ENCODE results near the gene NF1. TPM values are rescaled to one million over a fixed set of nuclear protein-coding genes. Genes with fewer than 3 reads are reported as not detected.

Gene NF1
- total and polyA plus RNA-seq, 3 donors from 2014 or later = 60.6 to 99.0 (median 97.6) TPM

DNA sequence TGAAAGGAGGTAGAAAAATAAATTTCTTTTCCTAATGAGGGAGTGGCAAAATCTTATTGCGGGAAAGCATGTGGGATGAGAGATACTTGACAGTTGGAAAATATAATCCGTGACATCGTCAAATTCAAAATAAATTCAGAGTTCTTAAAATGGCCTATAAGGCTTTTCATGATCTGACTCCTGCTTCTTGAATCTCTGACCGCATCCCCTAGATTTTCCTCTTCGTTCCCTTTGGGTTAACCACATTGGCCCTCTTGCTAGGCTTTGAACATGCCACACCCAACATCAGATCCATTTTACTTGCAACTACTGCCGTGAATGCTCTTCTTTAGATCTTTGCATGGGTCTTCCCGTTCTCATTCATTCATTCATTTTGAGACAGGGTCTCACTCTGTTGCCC, 50.1 kb downstream of the NF1 start:
- Histone ChIP-seq H3K4me3 (no peak overlapping the region), H3K27me3 (no peaks in the 10 kb centered on the region), H3K9me3 (no peaks in the 10 kb centered on the region), H3K4me1 (peaks cover 15% of the 10 kb centered on the region), H3K36me3 (ENCODE audit: low read depth, missing control alignments) (no peaks in the 10 kb centered on the region), H3K27ac (no peak overlapping the region)
- intact Hi-C loops (cut with DNase I; ENCODE audit: low total_unique reads) = no loop called here
- 78 to 80% methylated on average over 7 of the region's 7 CpGs for WGBS, 2 donors
- no peak for DNase-seq
- TF ChIP-seq POLR2A (IDR thresholded peaks at IDR 0.05) = no peak
- TF ChIP-seq, protein P1, sequence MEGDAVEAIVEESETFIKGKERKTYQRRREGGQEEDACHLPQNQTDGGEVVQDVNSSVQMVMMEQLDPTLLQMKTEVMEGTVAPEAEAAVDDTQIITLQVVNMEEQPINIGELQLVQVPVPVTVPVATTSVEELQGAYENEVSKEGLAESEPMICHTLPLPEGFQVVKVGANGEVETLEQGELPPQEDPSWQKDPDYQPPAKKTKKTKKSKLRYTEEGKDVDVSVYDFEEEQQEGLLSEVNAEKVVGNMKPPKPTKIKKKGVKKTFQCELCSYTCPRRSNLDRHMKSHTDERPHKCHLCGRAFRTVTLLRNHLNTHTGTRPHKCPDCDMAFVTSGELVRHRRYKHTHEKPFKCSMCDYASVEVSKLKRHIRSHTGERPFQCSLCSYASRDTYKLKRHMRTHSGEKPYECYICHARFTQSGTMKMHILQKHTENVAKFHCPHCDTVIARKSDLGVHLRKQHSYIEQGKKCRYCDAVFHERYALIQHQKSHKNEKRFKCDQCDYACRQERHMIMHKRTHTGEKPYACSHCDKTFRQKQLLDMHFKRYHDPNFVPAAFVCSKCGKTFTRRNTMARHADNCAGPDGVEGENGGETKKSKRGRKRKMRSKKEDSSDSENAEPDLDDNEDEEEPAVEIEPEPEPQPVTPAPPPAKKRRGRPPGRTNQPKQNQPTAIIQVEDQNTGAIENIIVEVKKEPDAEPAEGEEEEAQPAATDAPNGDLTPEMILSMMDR (IDR thresholded peaks at IDR 0.05) = no peak

DNA sequence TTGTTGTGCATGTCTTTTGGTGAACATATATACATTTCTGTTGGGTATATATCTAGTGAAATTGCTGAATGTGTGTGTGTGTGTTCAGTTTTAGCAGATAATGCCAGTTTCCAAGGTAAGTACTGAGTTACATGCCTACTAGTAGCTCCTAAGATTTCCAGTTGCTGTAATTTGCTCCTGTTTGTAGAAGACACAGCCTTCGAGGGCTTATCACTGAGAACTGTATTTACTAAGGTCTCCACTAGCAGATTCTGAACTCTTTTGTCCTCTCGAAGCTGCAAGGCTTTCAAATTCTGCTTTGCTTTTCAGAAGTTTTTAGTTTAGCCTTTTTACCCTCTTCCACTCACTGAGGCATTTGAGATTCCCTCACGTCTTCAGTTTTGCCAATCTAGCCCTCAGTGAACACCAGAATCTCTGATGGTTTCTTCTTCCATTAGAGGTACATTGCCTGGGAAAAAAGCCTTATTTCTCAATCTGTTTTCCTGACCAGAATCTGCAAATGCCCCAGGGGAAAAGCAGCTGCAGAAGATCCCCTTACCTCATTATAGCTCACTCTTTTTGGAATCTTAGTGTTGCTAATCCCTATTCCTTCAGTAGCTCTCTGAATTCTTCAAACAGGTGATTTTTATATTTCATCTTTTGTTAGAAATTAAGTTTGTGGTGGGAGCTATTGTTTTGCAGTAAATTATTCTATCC, 52.9 kb downstream of the NF1 start:
- intact Hi-C loops (cut with DNase I; ENCODE audit: low total_unique reads) = no loop called here
- DNase-seq = no peak
- WGBS, 2 donors = 56 to 58% methylated on average over 3 of the region's 3 CpGs
- Histone ChIP-seq H3K4me3 (no peak overlapping the region), H3K9me3 (no peaks in the 10 kb centered on the region), H3K27ac (no peak overlapping the region), H3K36me3 (ENCODE audit: low read depth, missing control alignments) (no peaks in the 10 kb centered on the region), H3K27me3 (no peaks in the 10 kb centered on the region), H3K4me1 (peaks cover 7% of the 10 kb centered on the region)
- TF ChIP-seq, protein P1 (IDR thresholded peaks at IDR 0.05) = no peak
- no peak for TF ChIP-seq POLR2A (IDR thresholded peaks at IDR 0.05)

DNA sequence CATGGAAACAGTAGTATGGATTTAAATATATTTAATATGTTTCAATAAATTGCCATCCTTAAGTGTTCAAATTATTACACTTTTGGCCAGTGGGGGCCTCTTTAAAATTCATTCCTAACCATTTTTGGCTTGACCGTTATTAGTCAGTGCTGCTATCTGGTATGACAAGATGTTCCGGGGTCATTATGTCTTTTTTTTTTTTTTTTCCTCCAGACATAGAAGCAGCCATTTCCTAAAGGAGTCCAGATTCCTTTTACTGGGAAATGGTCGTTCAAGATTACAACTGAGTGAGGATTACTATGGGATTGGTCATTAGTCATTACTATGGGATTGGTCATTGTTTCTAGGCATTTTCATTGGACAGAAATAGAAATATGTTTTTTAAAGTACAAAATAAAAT, 53.4 kb downstream of the NF1 start:
- H3K36me3 ChIP-seq (ENCODE audit: low read depth, missing control alignments) = no peaks in the 10 kb centered on the region
- DNase-seq = no peak
- H3K4me3 ChIP-seq = no peak overlapping the region
- intact Hi-C loops (cut with DNase I; ENCODE audit: low total_unique reads) = no loop called here
- no peaks in the 10 kb centered on the region for H3K9me3 ChIP-seq
- WGBS, 2 donors = 47 to 51% methylated on average over 3 of the region's 3 CpGs
- H3K4me1 ChIP-seq = peaks cover 7% of the 10 kb centered on the region
- TF ChIP-seq, protein P1 (IDR thresholded peaks at IDR 0.05) = no peak
- TF ChIP-seq POLR2A (IDR thresholded peaks at IDR 0.05) = no peak
- no peak overlapping the region for H3K27ac ChIP-seq
- no peaks in the 10 kb centered on the region for H3K27me3 ChIP-seq

DNA sequence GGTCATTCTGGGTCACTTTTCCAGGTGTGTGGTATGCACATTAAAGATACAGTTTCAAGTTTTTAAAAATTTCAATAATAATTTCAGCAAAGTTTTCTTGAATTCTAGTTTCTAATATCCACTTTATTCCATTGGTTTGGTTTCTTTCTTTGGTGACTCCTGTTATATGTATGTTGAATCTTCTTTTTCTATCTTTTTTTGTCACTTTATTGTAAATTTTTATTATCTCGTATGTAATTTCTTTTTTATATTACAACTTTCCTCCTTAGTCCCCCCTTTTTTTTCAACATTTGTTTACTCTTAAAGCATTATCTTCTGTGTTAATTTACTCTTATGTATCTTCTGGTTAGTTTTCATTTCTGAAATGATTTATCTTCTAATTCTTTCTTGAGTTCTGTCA, 57.5 kb downstream of the NF1 start:
- Histone ChIP-seq H3K4me1 (peaks cover 7% of the 10 kb centered on the region), H3K27ac (no peak overlapping the region), H3K36me3 (ENCODE audit: low read depth, missing control alignments) (no peaks in the 10 kb centered on the region), H3K27me3 (no peaks in the 10 kb centered on the region), H3K9me3 (no peaks in the 10 kb centered on the region), H3K4me3 (no peak overlapping the region)
- WGBS, 2 donors = 86 to 97% methylated on average over 1 of the region's 1 CpG
- intact Hi-C loops (cut with DNase I; ENCODE audit: low total_unique reads) = no loop called here
- DNase-seq = no peak
- TF ChIP-seq, protein P1 (IDR thresholded peaks at IDR 0.05) = no peak
- TF ChIP-seq POLR2A (IDR thresholded peaks at IDR 0.05) = no peak

DNA sequence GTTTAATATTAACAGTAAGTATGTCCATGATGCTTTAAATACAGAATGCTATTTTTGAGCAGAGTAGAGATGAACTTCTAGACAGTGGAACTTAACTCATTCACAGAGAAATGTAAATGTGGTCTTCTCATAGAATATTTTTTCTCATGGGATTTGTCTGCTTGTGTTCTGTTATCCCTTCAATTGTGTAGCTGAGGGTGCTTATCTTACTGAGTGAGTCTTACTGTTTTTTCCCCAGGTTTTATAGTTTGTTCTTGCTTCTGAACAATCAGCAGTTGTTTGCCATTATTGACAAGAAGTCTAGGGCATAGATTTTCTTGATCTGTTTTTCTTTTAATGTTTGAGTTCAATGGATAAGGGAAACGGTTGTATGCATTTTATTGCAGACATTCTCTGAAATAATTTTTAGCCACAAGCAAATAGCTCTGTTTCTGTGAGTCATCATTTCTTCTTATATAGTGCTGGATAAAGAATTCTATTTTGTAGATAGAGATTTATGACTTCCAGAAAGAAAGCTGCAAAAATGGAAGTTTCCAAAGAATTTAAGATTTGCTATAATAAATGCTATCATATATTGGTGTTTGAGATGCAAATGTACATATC, 60.5 kb downstream of the NF1 start:
- TF ChIP-seq, protein P1 (IDR thresholded peaks at IDR 0.05) = no peak
- TF ChIP-seq POLR2A (IDR thresholded peaks at IDR 0.05) = no peak
- WGBS, 2 donors = 75 to 78% methylated on average over 1 of the region's 1 CpG
- no peaks in the 10 kb centered on the region for H3K27me3 ChIP-seq
- no peaks in the 10 kb centered on the region for H3K9me3 ChIP-seq
- H3K4me1 ChIP-seq = no peaks in the 10 kb centered on the region
- no peaks in the 10 kb centered on the region for H3K36me3 ChIP-seq (ENCODE audit: low read depth, missing control alignments)
- intact Hi-C loops (cut with DNase I; ENCODE audit: low total_unique reads) = no loop called here
- DNase-seq = no peak
- H3K27ac ChIP-seq = no peak overlapping the region
- no peak overlapping the region for H3K4me3 ChIP-seq

Data from testis (tissue), 3 donors.